HUES6 (cell line): ENCODE measurements around the gene RPS5.

Source experiments
- H3K27ac ChIP-seq: 2 replicates; pipeline ENCODE4 v1.7.0; 2013; ENCODE audit warnings: low read depth, mild to moderate bottlenecking, low read length, inconsistent platforms
- H3K27me3 ChIP-seq: 2 replicates; pipeline ENCODE4 v1.6.1; 2013; ENCODE audit warnings: low read length; ENCODE audit not compliant: control insufficient read depth, insufficient read depth
- H3K36me3 ChIP-seq: 2 replicates; pipeline ENCODE4 v1.6.1; 2013; ENCODE audit warnings: low read length; ENCODE audit not compliant: control insufficient read depth, insufficient read depth
- H3K4me1 ChIP-seq: 2 replicates; pipeline ENCODE4 v1.6.1; 2013; ENCODE audit warnings: low read length; ENCODE audit not compliant: control insufficient read depth, insufficient read depth
- H3K4me3 ChIP-seq: 2 replicates; pipeline ENCODE4 v1.5.1; 2013; ENCODE audit warnings: low read depth, low read length
- H3K9ac ChIP-seq: one replicate; pipeline ENCODE4 v1.6.1; 2013; ENCODE audit warnings: mild to moderate bottlenecking, low read length
- H3K9me3 ChIP-seq: 2 replicates; pipeline ENCODE4 v1.6.1; 2013; ENCODE audit warnings: low read depth, low read length; ENCODE audit not compliant: control insufficient read depth, insufficient read depth

RPS5 gene

GRCh38 chr19:58380037-58380661 lies 6.9 kb upstream of the RPS5 start:
- H3K4me1 ChIP-seq: peaks cover 6% of the 10 kb centered on the region
- H3K27ac ChIP-seq: peak overlapping the region; percentile 56; the same call in 1 of the 2 replicates
- peak overlapping the region; percentile 78 for H3K9ac ChIP-seq
- H3K36me3 ChIP-seq: no peaks in the 10 kb centered on the region
- H3K4me3 ChIP-seq: peak overlapping the region; percentile 80
- H3K9me3 ChIP-seq: no peaks in the 10 kb centered on the region
- no peaks in the 10 kb centered on the region for H3K27me3 ChIP-seq

GRCh38 chr19:58380662-58381459 lies 6.2 kb upstream of the RPS5 start, which contains the start of gene ZNF837:
ZNF837 (minus strand) TSS chr19:58381030; CDS start chr19:58369332, 11,698 bp downstream.
- Histone ChIP-seq H3K27ac (peak within 1 kb of the TSS; percentile 56; the same call in 1 of the 2 replicates), H3K9ac (peak within 1 kb of the TSS; percentile 78), H3K9me3 (no peaks in the 10 kb centered on the region), H3K36me3 (no peaks in the 10 kb centered on the region), H3K27me3 (no peaks in the 10 kb centered on the region), H3K4me3 (peak within 1 kb of the TSS; percentile 80), H3K4me1 (peaks cover 12% of the 10 kb centered on the region)

- Histone ChIP-seq H3K36me3 (no peaks in the 10 kb centered on the region), H3K4me3 (peak overlapping the region; percentile 80), H3K27me3 (no peaks in the 10 kb centered on the region), H3K9me3 (no peaks in the 10 kb centered on the region), H3K27ac (no peak overlapping the region), H3K4me1 (peaks cover 13% of the 10 kb centered on the region), H3K9ac (peak overlapping the region; percentile 59)
Measured at GRCh38 chr19:58381460-58382212, 5.4 kb upstream of the RPS5 start.

GRCh38 chr19:58382997-58383603 lies 4.0 kb upstream of the RPS5 start:
- H3K36me3 ChIP-seq: peaks cover 8% of the 10 kb centered on the region
- peaks cover 18% of the 10 kb centered on the region for H3K4me1 ChIP-seq
- H3K27me3 ChIP-seq: no peaks in the 10 kb centered on the region
- no peak overlapping the region for H3K9ac ChIP-seq
- H3K27ac ChIP-seq: no peak overlapping the region
- no peak overlapping the region for H3K4me3 ChIP-seq
- no peaks in the 10 kb centered on the region for H3K9me3 ChIP-seq

- no peaks in the 10 kb centered on the region for H3K27me3 ChIP-seq
- no peak overlapping the region for H3K27ac ChIP-seq
- peak overlapping the region; percentile 98 for H3K9ac ChIP-seq
- peaks cover 18% of the 10 kb centered on the region for H3K4me1 ChIP-seq
- no peaks in the 10 kb centered on the region for H3K9me3 ChIP-seq
- peak overlapping the region; percentile 99 for H3K4me3 ChIP-seq
- H3K36me3 ChIP-seq: peaks cover 26% of the 10 kb centered on the region
Measured at GRCh38 chr19:58385313-58385890, 1.7 kb upstream of the RPS5 start.

GRCh38 chr19:58385891-58386575 lies 1.0 kb upstream of the RPS5 start:
- Histone ChIP-seq H3K9ac (peak overlapping the region; percentile 98), H3K27me3 (no peaks in the 10 kb centered on the region), H3K4me3 (peak overlapping the region; percentile 99), H3K36me3 (peaks cover 32% of the 10 kb centered on the region), H3K9me3 (no peaks in the 10 kb centered on the region), H3K27ac (peak overlapping the region; percentile 98), H3K4me1 (peaks cover 18% of the 10 kb centered on the region)

GRCh38 chr19:58387338-58388174 lies 487 bp downstream of the RPS5 start:
- H3K9me3 ChIP-seq: no peaks in the 10 kb centered on the region
- H3K27ac ChIP-seq: peak overlapping the region; percentile 54; the same call in 1 of the 2 replicates
- peaks cover 18% of the 10 kb centered on the region for H3K4me1 ChIP-seq
- H3K36me3 ChIP-seq: peaks cover 43% of the 10 kb centered on the region
- peak overlapping the region; percentile 93 for H3K9ac ChIP-seq
- no peaks in the 10 kb centered on the region for H3K27me3 ChIP-seq
- peak overlapping the region; percentile 99 for H3K4me3 ChIP-seq

GRCh38 chr19:58388175-58388526 lies 1.1 kb downstream of the RPS5 start:
- no peaks in the 10 kb centered on the region for H3K9me3 ChIP-seq
- H3K27me3 ChIP-seq: no peaks in the 10 kb centered on the region
- peak overlapping the region; percentile 93 for H3K9ac ChIP-seq
- peak overlapping the region; percentile 99 for H3K4me3 ChIP-seq
- H3K27ac ChIP-seq: no peak overlapping the region
- peaks cover 49% of the 10 kb centered on the region for H3K36me3 ChIP-seq
- H3K4me1 ChIP-seq: peaks cover 18% of the 10 kb centered on the region

- Histone ChIP-seq H3K36me3 (peaks cover 61% of the 10 kb centered on the region), H3K27ac (no peak overlapping the region), H3K4me3 (no peak overlapping the region), H3K9me3 (no peaks in the 10 kb centered on the region), H3K9ac (no peak overlapping the region), H3K27me3 (peaks cover 16% of the 10 kb centered on the region), H3K4me1 (peaks cover 15% of the 10 kb centered on the region)
Measured at GRCh38 chr19:58392945-58393724, 6.1 kb downstream of the RPS5 start.
